Mucosa of stomach (tissue), 1 donor: Measurements from ENCODE around the gene PLXNA2.
A peak's percentile ranks its signal among the peaks of the same experiment; 100 is the strongest.

Experiments
- H3K27me3 ChIP-seq: one replicate; pipeline ENCODE4 v1.7.0; 2013; ENCODE audit warnings: mild to moderate bottlenecking, low read length; ENCODE audit not compliant: control insufficient read depth, insufficient read depth
- H3K36me3 ChIP-seq: one replicate; pipeline ENCODE4 v1.7.0; 2013; ENCODE audit warnings: low read length; ENCODE audit not compliant: control insufficient read depth, insufficient read depth
- H3K4me1 ChIP-seq: one replicate; pipeline ENCODE4 v1.7.0; 2013; ENCODE audit warnings: mild to moderate bottlenecking, low read length; ENCODE audit not compliant: control insufficient read depth, insufficient read depth
- H3K4me3 ChIP-seq: one replicate; pipeline ENCODE4 v1.7.0; 2013; ENCODE audit warnings: low read length
- H3K9ac ChIP-seq: one replicate; pipeline ENCODE4 v1.7.0; 2013; ENCODE audit warnings: mild to moderate bottlenecking, low read length, moderate library complexity
- H3K9me3 ChIP-seq: one replicate; pipeline ENCODE4 v1.7.0; 2013; ENCODE audit warnings: mild to moderate bottlenecking, low read length, moderate library complexity; ENCODE audit not compliant: control insufficient read depth
- donor health status: Pancreatic carcinoma.

PLXNA2 gene, protein sequence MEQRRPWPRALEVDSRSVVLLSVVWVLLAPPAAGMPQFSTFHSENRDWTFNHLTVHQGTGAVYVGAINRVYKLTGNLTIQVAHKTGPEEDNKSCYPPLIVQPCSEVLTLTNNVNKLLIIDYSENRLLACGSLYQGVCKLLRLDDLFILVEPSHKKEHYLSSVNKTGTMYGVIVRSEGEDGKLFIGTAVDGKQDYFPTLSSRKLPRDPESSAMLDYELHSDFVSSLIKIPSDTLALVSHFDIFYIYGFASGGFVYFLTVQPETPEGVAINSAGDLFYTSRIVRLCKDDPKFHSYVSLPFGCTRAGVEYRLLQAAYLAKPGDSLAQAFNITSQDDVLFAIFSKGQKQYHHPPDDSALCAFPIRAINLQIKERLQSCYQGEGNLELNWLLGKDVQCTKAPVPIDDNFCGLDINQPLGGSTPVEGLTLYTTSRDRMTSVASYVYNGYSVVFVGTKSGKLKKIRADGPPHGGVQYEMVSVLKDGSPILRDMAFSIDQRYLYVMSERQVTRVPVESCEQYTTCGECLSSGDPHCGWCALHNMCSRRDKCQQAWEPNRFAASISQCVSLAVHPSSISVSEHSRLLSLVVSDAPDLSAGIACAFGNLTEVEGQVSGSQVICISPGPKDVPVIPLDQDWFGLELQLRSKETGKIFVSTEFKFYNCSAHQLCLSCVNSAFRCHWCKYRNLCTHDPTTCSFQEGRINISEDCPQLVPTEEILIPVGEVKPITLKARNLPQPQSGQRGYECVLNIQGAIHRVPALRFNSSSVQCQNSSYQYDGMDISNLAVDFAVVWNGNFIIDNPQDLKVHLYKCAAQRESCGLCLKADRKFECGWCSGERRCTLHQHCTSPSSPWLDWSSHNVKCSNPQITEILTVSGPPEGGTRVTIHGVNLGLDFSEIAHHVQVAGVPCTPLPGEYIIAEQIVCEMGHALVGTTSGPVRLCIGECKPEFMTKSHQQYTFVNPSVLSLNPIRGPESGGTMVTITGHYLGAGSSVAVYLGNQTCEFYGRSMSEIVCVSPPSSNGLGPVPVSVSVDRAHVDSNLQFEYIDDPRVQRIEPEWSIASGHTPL (N-terminal part only)

DNA sequence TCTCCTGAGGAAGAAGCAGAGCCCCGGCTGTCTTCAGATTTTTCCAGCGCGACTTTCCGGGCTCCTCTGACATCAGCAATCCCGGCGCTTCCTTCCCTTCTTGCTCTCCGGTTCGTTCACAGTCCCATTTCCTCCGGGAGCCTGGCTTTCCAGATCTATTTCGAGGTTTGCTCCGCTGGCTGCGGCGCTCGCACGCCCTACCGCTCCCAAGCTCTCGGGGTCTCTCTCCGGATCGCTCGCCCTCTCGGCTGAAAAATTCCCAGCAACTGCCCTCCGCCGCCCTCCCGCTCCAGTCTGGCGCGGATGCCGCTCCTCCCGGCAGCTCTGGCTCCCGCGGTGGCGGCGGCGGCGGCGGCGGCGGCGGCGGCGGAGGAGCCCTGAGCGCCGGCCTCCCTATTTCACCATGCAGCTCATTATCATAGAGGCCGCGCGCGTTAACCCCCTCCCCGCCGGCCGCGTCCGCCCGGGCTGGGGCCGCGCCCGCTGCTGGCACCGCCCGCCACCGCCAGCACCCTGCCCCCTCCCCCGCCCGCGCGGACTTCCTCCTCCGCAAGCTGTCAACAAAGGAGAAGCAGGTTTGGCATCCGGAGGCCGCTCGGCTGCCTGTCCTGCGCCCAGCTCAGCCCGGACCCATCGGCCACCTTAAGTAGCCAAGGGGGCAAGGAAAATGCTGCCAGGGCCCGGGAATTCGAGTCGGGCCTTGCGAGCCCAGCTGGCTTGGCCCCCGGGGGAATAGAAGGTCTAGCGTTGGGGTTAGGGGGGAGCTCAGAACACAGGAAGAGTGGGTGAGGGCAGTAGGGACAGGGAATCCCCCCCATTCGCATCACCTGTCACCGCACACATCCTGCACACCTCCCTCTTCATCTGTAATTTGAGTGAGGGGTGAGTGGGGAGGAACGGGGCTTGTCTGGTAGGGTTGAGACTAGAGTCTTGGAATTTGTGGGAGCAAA lies at the start of gene PLXNA2:
TSS of gene PLXNA2 (minus strand) at position 418 of the 950 bp plus-strand sequence. CDS start 26,462 bp downstream, outside the sequence.
- Histone ChIP-seq H3K4me1 (peaks cover 21% of the 10 kb centered on the region), H3K27me3 (no peaks in the 10 kb centered on the region), H3K9me3 (no peaks in the 10 kb centered on the region), H3K36me3 (no peaks in the 10 kb centered on the region), H3K4me3 (peak within 1 kb of the TSS; percentile 75), H3K9ac (peak within 1 kb of the TSS; percentile 84)

DNA sequence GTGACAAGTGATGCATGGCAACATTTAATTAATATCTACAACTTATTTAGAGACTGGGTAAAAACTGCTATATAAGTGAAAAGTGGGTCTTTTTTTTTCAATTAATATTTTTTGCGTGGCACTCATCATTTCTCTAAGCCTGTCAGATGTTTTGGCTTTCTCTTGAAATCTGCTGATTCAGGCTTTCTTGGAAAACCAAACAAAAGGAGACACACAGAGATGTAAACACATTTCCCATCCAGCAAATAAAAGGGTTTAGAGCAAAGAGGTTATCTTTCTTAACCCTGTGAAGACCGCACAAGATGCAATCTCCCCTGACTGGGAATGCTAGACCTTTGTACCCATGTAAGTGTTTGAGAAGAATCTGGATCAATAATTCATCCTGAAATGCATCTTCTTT lies 48.7 kb upstream of the PLXNA2 start:
- H3K4me1 ChIP-seq, result no peaks in the 10 kb centered on the region
- no peaks in the 10 kb centered on the region for H3K36me3 ChIP-seq
- no peaks in the 10 kb centered on the region for H3K27me3 ChIP-seq
- no peak overlapping the region for H3K9ac ChIP-seq
- H3K9me3 ChIP-seq, result no peaks in the 10 kb centered on the region
- H3K4me3 ChIP-seq, result no peak overlapping the region

DNA sequence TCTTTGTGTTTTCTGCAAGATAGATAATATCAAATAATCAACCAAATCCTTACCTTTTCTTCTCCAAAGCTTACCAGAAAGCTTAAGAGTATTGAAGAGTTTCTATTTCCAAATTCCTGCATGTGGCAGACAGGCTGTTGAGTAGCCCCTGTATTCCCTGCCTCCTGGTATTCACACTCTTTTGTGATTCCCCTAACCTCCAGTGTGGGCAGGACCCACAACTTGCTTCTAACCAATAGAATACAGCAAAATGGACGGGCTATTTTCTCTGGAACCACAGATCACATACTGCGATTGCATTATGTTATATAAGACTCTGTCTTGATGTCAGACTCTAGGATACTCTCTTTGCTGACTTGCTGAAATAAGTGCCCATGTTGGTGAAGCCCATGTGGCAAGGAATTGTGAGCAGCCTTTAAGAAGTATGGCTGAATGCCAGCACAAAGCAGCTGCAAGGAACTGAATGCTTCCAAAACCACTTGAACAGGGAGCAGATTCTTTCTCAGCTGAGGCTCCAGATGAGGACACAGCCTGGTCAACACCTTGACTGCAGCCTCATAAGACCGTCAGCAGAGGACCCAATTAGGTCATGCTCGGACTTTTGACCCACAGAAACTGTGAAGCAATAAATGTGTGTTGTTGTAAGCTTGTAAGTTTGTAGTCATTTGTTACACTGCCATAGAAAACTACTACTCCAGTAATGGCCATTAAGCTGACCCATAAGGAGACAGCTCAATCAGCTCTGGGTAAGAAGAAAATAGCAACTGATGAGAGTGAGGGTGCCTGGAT lies 47.9 kb upstream of the PLXNA2 start:
- Histone ChIP-seq H3K9ac (no peak overlapping the region), H3K4me3 (no peak overlapping the region), H3K36me3 (no peaks in the 10 kb centered on the region), H3K27me3 (no peaks in the 10 kb centered on the region), H3K4me1 (no peaks in the 10 kb centered on the region), H3K9me3 (no peaks in the 10 kb centered on the region)

DNA sequence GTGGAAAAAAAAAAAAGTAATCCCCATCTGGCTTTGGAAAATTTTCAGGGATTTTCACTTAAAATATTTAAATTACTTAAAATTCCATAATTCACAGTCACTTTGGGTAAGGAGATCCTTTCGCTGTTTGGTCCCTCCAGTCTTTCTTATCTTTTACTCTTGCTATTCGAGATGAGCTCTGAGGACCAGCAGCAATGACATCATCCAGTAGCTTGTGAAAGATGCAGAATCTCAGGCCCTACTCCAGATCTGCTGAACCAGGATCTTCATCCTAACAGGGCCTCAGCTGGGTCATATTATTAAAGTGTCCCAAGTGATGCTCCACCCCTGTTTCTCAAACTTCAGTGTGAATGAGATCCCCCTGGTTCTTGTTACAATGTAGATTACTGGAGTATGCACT lies 46.9 kb upstream of the PLXNA2 start:
- no peaks in the 10 kb centered on the region for H3K4me1 ChIP-seq
- H3K9ac ChIP-seq, result no peak overlapping the region
- H3K9me3 ChIP-seq, result no peaks in the 10 kb centered on the region
- H3K4me3 ChIP-seq, result no peak overlapping the region
- no peaks in the 10 kb centered on the region for H3K27me3 ChIP-seq
- no peaks in the 10 kb centered on the region for H3K36me3 ChIP-seq

DNA sequence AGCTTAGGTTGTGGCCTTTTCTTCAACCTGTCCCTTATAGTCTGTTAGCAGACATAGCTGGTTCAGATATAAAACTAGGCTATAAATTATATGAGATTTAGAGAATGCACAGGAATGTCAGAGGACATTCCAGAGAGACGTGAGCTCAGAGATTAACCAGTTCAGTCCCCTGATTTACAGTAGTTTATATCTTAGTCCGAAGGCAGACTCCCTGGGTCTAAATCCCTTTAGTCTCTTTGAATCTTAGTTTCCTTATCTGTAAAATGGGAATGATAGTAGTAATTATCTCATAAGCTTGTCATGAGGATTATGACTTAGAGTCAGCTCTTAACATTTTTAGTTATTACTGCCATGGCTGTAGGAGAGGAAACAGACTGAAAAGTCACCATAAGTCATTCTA lies 45.5 kb upstream of the PLXNA2 start:
- H3K27me3 ChIP-seq, result no peaks in the 10 kb centered on the region
- H3K4me1 ChIP-seq, result no peaks in the 10 kb centered on the region
- no peak overlapping the region for H3K9ac ChIP-seq
- no peak overlapping the region for H3K4me3 ChIP-seq
- no peaks in the 10 kb centered on the region for H3K36me3 ChIP-seq
- H3K9me3 ChIP-seq, result no peaks in the 10 kb centered on the region

DNA sequence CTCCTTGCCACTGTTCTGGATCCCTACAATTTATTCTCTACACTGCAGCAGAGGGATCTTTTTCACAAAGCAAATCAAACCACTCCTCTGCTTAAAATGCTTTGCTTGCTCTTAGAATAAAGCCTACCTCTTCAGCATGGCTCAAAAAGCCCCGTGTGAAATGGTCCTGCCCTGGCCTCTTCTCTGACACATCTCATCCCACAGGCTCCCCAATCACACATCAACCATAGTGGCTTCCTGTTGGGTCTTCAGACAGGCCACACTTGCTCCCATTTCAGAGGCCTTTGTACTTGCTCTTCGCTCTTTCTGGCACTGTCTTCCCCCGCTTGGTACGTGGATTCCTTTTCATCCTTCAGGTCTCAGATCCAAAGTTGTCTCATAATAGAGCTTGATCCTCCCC lies 44.3 kb upstream of the PLXNA2 start:
- no peak overlapping the region for H3K4me3 ChIP-seq
- no peaks in the 10 kb centered on the region for H3K27me3 ChIP-seq
- no peaks in the 10 kb centered on the region for H3K9me3 ChIP-seq
- H3K4me1 ChIP-seq, result no peaks in the 10 kb centered on the region
- no peak overlapping the region for H3K9ac ChIP-seq
- no peaks in the 10 kb centered on the region for H3K36me3 ChIP-seq

DNA sequence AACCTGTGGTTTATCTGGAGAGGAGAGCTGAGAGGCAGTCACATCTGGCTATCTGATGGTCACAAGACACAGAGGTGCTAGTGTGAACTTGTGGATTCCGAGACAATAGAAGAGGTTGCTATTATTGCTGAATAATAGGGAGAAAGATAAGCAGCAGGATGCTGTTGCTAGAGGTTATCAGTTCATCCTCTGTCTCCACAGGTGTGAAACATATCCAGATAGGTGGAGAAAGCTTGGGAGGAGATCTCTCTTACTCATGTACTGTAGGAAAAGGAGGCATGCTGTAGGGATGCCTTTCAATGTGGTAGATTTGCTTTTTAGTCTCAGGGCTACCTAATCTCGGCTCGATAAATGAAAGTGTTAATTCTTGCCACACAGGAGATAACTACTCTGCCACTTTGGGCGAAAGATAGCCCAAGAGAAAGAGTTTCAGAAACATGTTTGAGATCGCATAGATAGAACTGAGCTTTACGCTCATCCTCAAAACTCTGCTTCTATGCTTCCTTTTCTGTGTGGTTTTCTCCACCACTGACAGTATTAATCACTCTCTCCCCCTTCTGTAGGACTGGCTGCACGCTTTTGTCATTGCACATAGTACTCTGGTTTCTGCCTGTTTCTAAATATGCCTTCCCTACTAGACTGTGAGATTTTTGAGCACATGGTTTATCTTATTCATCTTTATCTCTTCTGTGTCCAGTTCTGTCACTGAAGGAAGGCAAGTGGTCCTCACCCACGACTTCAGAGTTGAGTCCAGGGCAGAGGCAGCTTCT lies 36.7 kb upstream of the PLXNA2 start:
- Histone ChIP-seq H3K4me1 (no peaks in the 10 kb centered on the region), H3K4me3 (no peak overlapping the region), H3K36me3 (no peaks in the 10 kb centered on the region), H3K27me3 (no peaks in the 10 kb centered on the region), H3K9ac (no peak overlapping the region), H3K9me3 (no peaks in the 10 kb centered on the region)

DNA sequence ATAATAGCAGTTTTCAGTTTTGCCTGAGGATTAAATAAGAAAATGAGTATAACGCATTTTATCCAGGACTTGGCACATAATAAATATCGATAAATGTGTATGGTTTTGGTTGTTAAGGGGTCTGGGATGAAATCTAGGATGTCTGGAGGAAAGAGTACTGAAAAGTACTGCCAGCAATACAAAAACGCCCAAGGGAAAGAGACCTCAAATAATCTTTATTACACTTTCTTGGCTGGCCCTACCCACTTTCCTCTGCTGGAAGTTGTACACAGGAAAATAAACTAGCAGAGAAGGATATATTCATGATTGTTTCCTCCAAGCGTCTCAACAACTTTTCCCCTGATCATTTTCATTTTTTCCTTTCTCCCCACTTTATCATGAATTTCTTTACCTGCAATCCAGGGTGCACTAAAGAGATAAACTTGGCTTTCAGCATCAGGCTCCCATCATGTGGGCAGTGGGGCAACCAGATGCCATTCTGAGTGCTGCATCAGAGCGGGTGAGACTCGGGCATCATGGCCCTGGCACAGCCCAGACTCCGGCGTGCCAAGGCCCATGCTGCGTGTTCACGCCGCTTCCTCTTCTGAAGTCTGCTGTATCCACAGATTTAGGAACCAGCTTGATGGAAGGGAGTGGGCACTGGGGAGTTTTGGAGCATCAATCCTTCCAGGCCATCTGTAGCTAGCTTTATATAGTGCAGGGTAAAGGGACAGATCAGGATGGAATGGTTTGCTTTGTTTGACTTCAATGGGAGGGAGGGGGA lies 35.8 kb upstream of the PLXNA2 start:
- Histone ChIP-seq H3K36me3 (no peaks in the 10 kb centered on the region), H3K4me3 (no peak overlapping the region), H3K9me3 (no peaks in the 10 kb centered on the region), H3K27me3 (no peaks in the 10 kb centered on the region), H3K4me1 (no peaks in the 10 kb centered on the region), H3K9ac (no peak overlapping the region)

DNA sequence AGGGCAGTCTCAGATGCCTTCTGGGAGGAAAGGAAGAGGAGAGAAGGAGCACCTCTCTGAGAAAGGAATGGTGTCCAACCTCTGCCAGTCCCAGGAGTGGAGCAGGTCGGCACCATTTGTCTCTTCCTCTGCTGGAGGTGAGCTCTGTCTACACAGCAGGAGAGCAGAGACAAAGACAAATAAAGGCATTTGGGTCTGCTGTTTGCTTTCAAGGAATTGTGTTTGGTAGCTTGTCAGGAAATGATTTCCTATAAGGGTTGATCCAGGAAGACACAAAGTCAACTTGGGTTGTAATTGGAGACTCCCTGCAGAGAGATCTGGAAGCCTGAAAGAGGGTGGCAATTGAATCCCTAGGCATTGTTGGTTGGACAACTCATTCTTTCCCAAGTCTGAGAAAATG lies 34.5 kb upstream of the PLXNA2 start:
- Histone ChIP-seq H3K9ac (no peak overlapping the region), H3K4me1 (no peaks in the 10 kb centered on the region), H3K36me3 (no peaks in the 10 kb centered on the region), H3K4me3 (no peak overlapping the region), H3K9me3 (no peaks in the 10 kb centered on the region), H3K27me3 (no peaks in the 10 kb centered on the region)
